AG20443 (cell line): ENCODE results near the gene FAM20C.
"Not testable (repeated sequence)": the region's sequence is repeated elsewhere in the genome, so short reads cannot be mapped to it uniquely, and the experiment has no call there.

Experiments
- DNase-seq: peaks from one replicate; pipeline ENCODE4 v3.0.0; 2012; ENCODE audit warnings: low spot score, mixed read lengths

FAM20C gene

DNA sequence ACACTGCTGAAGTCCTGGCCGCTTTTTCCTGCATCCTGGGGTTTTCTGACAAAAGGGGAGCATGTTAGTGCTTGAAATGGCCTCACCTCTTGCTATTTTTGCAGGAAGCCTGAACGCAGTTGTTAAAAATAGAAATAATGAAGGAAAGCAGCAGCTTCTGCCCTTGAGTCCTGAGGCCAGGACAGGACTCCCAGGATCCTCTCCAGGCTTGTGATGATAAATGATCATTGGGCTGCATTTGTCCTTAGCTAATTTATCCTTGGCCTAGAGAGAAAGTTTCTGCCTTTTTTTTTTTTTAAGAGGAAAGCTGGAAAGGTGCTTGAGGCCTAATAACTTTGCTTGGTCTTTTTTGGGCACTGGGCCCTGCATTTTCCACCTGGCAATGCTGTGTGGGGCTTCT, 17.7 kb upstream of the FAM20C start:
- no peak for DNase-seq

DNA sequence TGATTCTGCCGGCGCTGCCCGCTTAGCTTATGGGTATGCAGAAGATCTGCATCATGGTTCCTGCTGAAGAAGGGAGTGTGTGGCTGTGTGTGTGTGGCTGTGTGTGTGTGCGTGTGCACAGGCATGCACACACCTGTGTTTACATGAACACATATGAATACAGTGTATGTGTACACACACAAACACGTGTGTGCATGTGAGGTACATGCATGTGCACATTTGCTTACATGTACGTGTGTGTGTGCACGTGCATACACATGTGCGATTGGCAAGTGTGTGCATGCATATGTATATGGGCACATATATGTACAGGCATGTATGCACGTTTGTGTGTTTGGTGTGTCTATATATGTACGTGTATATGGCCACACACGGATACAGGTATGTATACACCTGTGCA, 16.4 kb upstream of the FAM20C start:
- DNase-seq, result no peak

DNA sequence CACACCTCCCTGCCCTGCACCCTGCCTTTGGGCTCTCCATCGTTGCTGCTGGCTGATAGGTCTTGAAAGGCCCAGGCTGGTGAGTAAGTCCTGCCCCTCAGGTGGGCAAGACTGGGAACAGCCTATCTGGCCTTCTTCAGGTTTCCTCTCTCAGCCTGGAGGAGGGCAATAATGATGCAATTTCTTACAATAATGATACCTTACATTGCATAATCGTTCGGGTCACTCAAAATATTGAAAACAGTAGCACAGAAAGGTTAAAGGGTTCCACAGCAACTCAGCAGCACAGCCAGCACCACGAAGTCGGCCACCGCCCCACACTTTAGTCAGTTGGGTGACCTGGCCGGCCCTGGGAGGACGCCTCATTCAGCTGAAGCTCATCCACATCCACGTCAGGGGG, 16.0 kb upstream of the FAM20C start:
- no peak for DNase-seq

DNA sequence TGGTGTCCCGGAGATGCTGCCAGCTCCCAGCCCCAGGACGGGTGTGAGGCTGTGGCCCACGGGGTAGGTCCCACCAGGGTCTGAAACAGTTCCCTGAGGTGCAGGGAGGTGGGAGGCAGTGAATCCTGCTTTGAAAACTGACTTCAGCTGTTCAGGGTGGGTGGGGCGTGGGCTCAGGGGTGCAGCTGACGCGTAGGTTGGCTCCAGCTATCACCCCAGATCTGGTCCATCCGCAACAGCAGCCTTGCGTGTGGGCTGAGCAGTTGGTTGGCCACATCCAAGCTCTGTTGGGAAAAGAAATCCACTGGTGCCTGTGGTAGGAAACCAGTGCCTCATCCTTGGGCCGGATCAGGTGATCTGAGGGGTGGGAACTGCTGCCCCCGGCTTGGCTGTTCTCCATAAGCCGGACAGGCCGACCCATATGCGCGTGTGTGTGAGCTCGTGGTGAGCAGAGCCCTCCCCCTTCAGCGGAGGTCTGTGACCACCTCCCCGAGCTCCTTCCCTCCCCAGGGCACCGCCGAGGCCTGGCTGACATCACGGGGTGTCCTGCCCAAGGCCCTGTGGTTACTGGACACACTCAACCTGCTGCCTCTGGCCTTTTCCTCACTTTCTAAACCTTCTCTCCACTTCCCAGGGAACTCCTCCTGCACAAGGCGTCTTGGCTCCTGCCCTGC, 15.4 kb upstream of the FAM20C start:
- DNase-seq, result no peak

DNA sequence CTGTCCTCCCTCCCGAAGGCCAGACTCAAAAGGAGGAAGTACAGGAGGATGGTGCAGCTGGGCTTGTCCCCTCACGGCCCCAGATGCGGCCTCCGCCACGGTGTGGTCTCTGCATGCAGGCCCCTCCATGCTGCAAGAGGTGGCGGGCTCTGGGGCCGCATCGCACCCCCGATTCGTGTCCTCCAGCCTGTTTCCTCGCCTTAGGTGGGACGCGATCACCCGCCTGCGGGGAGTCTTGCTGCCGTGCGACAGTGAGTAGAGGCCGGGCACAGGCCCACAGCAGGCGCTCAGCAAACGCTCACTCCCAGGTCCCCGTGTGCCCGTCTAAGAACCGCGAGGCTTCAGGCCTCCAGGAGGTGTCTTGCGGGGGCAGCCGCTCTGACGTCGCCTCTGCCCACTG, 13.9 kb upstream of the FAM20C start:
- no peak for DNase-seq

DNA sequence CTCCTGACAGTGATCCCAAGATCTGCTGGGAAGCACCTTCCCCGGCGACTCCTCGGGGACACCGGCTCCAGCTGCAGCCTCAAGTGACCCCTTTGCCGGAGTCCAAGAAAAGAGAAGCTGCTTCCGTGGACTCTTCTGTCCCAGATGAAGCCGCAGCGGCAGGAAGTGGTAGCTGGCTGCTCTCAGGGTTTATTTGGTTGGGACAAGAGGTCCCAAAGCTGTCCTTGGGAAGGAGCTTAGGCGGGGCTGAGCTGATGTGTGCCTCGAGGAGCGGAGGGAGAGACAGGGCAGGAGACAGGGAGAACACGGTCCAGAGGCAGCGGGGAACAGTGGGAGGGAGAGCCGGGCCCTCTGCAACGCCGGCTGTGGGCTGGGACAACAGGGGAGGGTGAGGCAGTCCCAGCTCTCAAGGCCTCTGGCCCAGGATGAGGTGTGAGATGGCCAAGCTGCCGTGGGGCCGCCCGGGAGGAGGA, 13.1 kb upstream of the FAM20C start:
- DNase-seq, result no peak

DNA sequence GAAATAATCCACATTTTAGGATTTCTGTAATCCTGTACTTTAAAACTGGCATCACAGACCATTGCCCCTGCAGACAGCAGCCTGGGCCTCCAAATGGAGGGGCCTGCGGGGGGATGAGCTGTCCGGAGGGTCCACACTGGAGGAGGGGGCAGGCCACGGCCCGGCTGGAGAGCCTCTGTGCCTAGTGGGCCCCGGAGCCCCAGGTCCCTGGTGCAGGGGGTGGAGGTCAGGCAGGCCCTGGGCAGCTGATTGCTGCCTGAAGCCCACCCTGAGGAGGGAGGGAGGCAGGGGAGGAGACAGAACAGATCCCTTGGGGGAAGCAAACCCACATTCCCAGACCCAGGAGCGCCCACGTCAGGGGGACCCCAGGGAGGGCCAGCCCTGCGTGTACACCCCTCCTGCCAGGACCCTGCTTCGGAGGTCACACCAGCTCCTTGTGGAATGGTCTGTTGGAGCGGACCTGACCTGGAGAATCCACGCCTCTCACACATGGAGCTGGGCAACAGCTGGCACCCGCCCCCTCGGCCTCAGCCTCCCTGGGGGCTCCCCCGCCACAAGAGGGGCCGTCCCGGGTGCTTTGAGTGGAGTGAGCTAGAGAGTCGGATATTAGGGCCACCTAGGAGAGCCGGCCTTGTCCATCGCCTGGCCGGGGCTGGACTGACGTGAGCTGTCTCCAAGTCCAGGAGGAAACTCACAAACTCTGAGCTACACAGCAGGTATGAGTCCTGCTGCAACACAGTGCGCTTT, 12.2 kb upstream of the FAM20C start:
- DNase-seq, result no peak

DNA sequence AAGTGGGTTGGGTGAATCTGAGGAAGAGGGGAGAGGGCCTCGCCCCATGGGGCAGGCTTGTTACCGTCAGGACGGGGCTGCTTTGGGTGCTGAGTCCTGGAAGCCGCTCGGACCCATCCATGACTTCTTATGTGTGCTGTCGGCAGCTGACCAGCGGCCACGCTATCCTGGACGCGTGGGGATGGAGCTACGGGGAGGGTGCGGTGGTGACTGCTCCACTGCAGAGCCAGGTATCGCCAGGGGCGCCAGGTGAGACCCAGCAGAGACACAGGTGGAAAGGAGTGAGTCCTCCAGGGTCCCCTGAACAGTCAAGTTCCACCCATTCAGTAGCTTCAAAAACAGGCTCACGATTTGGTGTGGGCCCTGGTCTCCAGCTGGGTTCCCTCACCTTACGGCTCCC, 10.6 kb upstream of the FAM20C start:
- DNase-seq, result no peak

DNA sequence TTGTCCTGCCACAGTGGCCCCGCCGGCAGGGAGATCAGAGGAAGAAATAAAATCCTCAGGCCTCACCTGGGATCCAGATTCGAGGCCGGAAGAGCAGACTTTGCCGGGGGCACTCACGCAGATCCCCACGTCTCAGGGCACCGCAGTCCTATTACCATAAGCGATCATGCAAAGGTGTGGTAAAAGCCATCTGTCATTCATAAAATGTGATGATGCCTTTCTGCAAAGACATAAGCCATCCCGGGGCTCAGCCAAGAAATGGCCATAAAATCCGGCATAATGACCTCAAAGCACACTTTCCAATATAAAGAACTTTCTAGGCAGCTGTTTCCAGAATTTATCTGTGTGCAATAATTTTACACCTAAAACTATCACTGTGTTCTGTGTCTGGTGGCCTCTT, 9.9 kb upstream of the FAM20C start:
- DNase-seq, result not testable (repeated sequence)

DNA sequence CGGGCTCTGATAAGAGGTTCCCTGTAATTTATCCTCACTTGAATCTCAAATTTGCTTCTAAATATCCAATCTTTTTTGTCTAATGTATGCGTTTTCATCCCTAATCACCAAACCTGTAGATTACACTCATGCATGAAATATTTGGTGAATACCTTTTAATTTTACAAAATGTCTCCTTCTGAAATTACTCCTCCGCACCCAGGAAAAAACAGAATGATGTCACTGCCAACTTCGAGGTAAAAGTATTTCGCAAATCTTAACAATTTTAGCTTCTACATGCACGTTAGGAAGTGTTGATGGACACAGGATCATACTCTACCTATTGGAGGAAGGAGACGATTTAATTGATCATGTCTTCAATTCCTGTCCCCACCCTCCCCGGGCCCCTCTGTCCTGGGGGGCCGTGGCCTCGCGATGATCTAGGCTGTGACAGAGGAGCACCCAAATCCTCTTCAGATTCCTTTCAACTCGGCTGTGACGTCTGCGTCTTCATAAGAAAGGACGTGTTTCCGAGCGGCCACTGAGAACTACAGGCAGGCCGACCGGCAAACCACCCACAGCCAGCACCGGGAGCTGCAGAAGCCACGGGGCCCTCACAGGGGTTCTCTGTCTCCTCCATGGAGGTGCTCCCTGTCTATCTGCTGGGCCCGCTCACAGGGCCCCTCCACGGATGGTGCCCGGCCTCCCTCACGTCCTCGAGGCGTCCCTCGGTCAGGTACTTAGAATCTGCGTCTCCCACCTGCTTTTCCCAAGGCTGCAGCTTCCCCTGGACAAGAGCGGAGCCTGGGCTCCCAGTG, 8.7 kb upstream of the FAM20C start:
- no peak for DNase-seq

DNA sequence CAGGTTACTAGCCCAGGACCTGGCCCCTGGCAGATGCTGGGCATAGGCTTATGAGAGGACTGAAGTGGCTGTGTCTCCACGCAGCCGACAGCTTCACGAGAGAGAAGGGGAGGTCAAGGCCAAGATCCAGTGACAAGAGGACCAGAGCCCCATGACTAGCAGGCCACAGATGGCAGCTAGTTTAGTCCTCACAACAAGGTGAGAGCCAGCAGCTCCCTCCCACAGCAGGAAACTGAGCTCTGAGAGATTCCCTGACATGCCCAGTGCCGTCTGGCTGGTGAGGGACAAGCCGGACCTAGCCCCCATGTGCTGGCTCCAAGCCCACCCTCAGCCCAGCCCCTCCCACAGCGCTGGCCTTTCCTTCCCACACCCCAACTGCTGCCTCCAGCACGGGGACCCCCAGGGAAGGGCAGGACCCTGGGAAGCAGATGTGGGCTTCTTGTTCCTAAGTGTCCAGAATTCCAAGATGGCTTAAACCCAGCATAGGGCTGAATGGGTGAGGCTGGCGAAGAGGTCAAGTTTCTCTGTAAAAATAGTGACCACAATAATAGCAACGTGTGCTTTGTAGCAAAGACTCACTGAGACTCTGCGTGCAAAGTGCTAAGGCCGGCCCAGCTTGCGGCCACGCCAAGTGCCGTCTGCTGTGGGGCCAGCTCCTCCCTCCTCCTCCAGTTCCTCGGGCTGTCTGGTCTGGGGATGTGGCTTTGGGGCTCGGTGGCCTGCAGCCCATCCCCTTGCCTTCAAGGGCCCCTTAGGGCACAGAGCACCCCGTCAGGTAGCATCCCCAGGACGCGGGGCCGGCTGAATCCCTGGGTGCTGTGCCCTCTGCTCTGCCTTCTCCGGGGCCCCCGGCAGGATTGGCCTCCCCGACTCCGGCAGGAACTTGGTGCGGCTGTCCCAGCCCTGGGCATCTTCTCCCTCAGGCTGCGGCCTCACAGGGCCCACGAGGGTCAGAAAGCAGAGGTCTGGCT, 7.8 kb upstream of the FAM20C start:
- peak; percentile 83 for DNase-seq

DNA sequence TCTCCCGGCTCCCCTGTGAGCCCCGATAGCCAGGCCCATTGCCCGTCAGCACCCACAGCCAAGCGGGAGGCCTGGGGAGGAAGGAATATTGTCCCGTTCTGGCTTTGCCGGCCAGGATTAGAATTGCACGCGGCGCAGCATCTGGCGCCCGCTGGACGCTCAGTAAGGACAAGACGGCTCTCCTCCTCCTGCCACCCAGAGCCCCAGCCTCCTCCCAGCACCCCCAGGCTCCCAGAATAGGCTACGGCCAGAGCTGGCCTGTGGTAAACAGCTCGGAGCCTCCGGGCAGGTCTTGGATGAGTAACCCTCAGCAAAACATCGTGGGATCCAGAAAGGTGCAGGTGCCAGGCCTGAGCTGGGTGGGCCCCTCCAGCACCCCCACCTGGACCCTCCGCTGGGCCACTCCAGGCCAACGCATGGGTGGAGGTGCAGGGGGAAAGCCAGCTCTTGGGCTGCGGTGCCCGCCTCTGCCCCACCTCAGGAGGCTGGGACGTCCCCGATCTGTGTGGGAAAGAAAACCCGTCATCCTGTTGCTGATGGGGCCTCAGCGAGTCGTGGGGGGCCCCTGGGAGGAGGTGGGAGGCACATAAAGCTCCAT, 5.8 kb upstream of the FAM20C start:
- DNase-seq, result no peak

DNA sequence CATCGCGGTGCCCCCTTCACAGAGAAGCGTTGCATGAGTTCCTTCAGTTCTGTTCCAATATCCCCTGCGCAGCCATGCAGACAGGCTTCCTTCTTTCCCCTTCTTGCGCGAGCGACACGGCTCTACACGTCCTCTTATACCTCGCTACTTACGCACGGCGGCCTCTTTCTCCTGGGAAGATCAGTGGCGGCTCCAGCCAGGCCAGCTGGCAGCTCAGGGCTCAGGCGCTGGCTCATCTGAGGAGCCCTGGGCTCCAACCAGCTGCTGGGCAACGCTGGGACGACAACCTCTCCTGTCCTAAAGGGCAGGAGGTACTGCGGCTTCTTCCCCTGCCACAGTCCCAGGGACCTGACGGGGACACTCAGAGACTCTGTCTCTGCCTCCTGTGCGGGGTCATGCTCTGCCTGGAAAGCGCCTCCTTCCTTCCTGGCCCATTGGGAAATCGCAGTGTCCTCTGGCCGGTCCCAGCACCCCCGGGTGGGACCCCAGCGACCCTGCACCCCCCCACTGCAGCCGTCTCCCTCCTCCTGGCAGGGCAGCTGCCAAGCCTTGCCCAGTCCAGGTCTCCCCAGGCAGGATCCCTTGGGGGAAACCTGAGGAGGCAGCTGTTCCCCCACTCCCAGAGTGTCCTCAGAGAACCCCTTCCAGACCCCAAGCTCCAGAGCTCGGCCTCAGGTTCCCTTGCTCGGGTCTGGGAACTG, 5.0 kb upstream of the FAM20C start:
- DNase-seq, result no peak

DNA sequence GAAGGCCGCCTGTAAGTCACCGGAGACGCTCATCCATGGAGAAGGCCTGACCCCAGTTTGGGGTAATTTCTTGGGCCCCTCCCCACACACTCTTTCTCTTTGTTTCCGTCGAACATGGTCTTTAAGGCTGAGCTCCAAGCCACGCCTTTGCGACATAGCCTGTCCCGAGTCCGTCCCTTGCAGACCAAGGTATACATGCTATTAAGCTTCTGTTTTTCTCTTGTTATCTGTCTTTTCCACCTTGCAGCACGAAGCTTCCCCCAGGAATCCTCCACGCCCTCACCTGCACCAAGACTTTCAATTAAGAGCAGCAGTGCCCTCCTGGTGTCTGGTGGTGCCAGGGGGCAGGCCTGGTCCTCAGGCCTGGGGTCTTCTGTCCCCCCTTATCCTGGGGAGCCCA, 4.2 kb upstream of the FAM20C start:
- DNase-seq, result no peak

DNA sequence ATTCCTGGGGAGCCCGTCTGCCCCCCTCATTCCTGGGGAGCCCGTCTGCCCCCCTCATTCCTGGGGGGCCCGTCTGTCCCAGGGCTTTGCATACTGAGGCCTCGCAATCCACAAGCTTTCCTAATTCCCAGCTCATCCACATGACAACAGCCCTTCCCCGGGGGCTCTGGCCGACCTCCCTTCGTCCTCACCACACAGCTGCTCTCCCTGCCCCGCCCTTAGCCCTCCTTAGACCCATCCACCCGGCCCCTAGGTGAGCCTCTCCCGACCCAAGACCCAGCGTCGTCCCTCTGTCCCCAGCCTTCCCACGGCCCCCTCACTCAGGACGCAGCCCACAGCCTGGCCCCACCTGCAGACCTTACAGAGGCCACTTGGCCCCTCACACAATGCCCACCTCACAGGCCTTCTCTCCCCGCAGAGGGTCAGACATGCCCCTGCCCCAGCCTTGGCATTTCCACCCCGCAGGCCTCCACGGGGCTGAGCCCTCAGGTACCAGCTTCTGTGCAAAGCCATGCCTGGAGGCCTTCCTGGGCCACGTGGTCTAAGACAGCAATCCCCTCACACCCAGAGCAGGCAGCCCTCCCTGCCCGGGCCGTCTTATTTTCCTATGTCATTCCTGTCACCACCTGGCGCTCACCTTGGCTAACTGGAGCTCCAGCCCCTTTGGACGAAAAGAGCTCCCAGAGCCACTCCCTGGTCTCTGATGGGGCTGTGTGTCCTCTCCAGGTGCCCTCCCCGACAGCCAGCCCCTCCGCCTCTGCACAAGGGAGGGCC, 3.5 kb upstream of the FAM20C start:
- no peak for DNase-seq

DNA sequence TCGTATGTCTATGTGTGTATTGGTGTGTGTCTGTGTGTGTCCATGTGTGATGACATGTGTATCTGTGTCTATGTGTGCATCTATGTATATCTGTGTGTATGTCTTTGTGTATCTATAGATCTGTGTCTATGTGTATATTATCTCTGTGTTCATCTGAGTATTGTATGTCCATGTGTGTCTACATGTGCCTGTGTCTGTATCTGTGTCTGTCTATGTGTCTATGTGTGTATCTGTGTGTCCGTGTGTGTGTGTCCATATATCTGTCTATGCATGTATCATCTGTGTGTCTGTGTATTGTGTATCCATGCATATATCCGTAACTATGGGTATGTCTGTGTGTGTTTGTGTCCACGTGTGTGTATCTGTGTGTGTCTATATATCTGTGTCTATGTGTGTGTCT, 2.7 kb upstream of the FAM20C start:
- no peak for DNase-seq

DNA sequence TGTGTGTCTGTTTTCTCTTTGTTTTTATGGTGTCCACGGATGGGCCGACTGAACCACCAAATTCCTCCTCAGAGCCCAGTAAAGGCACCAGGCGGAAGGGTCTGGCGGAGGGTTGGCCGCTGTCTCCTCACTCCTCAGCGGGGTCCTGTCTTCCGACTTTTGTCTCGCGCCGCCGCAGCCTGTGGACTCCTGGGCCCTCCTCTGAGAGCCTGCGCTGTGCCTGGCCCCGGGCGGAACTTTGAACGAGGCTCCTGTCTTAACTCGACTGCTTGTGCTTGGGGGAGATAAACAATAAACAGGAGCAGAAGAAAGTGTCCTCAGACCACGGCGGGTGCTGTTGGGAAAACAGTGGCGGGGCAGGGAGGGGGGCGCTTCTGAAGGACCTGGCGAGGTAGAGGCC, 2.2 kb upstream of the FAM20C start:
- no peak for DNase-seq

DNA sequence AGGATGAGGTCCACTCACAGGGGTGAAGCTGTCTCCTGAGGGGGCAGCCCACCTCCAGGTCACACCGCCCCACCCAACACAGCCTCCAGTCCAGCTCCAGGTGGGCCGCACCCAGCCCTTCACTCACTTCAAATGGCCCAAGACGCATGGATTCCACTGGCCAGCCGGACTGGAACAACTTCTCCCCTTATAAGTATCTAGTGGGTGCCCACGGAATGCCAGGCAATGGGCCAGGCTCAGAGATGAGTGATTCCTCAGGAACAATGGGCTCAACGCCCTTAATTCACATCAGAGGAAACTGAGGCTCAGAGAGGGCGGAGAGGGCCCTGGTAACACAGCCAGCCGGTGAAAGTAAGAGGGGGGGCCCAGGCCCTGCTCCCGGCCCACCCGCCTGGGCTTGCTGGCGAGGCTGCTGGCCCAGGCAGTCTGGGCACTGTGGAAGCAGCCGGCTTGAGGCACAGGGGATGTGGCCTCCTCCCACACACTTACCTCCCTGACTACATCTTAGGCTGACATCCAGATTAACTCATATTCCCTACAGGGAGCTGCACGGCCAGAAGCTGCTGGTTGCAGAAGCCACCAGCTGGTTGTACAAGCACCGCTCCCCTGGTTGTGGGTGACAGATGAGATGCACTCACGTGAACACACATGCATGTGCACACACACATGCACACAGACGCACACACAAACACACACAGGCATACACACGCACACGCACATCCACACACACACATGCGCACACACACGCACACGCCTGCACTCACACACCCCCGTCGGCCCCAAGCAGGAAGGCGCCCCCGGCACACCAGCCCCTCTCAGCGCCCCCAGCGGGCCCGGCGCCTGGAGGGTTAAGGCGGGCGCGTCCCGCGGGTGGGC, 1.0 kb upstream of the FAM20C start:
- peak; percentile 87 for DNase-seq
